ENCODE measurements around the gene TUBGCP2. TPM values are rescaled to one million over a fixed set of nuclear protein-coding genes. Genes with fewer than 3 reads are reported as not detected.
A peak's percentile ranks its signal among the peaks of the same experiment; 100 is the strongest.
"Not testable (repeated sequence)": the region's sequence is repeated elsewhere in the genome, so short reads cannot be mapped to it uniquely, and the experiment has no call there.

Gene TUBGCP2
- total RNA-seq, 1 experiment from 2014 or later, result 35.9 TPM

DNA sequence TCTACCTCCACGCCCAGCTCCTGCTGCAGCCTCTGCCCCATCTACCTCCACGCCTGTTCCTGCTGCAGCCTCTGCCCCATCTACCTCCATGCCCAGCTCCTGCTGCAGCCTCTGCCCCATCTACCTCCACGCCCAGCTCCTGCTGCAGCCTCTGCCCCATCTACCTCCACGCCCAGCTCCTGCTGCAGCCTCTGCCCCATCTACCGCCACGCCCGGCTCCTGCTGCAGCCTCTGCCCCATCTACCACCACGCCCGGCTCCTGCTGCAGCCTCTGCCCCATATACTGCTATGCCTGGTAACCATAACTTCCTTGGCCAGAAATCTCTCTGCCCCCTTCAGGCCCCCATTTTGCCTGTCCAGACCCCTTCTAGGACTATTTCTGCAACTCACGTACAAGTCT lies 43.6 kb downstream of the TUBGCP2 start:
- not testable (repeated sequence) for DNase-seq (ENCODE audit: low spot score)

DNA sequence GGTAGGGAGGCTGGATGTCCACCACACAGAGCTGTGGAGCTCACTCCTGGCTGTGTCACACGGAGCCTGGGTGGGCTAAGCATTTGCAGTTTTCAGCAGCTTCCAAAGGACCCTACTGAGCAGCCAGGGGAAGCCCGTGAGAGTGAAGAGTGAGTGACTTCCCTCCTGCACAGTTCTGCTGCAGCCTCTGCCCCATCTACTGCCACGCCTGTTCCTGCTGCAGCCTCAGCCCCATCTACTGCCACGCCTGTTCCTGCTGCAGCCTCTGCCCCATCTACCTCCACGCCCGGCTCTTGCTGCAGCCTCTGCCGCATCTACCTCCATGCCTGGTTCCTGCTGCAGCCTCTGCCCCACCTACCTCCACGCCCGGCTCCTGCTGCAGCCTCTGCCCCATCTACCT lies 44.2 kb downstream of the TUBGCP2 start:
- peak; percentile 16 for DNase-seq (ENCODE audit: low spot score)

DNA sequence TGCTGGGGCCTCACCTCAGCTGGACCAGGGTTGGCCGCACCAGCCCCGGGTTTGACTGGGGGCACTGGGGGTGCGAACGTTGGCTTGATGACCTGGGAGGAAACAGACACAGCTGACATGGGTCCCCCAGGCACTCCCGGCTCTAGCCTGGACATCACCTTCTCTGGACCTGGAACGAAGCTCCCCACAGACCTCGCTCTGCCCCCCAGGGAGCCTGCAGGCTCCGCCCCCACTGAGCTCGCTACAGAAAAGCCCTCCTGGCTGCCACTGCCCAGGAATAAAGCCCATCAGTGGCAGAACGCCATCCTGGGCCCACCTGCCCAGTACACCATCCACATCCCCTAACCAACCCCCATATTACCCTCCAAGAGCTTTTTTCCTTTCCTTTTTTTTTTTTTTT lies 45.0 kb downstream of the TUBGCP2 start:
- DNase-seq (ENCODE audit: low spot score), result no peak

DNA sequence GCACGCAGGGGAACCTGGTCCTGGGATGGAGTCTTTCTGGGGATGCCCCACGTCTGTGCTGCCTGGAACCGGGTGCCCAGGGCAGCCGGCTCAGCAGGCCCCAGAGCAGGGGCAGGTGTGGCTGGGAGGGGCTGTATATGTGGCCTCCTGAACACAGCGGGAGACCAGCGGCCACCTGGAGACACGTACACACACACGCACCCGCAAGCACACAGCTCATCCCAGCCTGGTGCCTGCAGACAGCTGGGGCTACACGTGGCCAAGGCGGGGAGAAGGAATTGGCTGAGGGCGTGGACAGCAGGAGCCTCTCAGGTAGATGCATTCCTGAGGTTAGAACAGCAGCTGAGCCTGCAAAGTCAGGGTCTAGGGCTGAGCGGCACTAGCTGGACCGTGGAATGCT lies 46.0 kb downstream of the TUBGCP2 start:
- no peak for DNase-seq (ENCODE audit: low spot score)

DNA sequence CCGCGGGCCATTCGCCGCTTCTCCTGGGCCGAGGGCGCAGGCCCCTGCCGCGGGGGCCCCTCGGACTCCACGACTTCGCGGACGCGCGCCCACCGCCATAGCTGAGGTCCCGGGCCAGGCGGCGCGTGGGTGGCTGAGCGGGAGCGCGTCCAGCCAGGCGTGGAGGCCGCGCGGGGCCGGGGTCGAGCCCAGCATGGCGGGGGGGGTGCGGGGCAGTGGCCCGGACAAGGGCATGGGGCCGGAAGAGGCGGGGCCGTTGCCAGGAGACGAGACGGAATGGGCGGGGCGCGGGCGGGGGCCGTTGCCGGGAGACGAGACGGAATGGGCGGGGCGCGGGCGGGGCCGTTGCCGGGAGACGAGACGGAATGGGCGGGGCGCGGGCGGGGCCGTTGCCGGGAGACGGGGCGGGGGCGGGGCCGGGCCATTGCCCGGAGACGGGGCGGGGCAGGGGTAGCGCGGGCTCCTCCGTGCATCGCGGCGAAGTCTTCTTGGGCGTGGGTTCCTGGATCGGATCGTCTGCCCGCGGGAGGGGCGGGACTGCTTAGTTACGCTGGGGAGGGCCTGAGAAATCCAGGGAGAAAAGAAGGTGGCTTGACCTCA lies 46.8 kb downstream of the TUBGCP2 start:
- DNase-seq (ENCODE audit: low spot score), result peak; percentile 22

DNA sequence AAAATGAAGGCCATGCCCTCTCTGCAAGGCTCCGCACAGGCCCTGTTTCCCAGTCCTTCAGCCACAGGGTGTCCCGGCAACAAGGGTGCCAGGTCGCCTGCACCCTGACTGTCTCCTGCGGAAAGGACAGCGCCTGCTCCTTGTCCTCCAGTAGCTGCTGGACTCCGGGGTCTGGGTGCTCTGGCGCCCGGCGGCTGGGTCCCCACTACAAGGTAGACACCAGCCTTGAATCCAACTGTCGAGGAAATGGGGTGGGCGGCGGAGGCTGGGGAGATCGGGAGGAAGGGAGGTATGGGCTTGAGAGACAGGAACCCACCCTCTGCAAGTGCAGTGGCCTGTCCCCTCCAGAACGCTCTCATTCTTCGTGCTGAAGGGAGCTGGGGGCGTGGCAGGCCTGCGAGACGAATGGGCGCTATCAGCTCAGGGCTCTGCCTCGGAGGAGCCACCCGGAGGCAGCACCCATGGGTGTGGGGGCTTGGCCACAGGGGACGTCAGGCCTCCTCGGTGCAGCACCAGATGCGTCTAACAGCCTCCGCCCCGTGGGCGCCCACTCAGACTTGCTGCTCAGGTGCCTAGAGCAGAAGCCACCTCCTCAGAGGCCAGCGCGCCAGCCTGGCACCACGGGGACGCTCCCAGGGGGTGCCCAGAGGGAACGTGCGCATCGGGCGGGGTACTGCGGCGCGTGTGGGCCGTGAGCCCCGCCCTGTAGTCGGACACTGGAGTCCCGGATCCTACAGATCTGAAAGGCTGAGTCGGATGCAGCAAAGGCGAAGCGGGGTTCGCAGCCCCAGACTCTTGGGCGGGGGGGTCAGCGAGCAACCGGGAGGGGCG lies 47.6 kb downstream of the TUBGCP2 start:
- peak; percentile 37 for DNase-seq (ENCODE audit: low spot score)

DNA sequence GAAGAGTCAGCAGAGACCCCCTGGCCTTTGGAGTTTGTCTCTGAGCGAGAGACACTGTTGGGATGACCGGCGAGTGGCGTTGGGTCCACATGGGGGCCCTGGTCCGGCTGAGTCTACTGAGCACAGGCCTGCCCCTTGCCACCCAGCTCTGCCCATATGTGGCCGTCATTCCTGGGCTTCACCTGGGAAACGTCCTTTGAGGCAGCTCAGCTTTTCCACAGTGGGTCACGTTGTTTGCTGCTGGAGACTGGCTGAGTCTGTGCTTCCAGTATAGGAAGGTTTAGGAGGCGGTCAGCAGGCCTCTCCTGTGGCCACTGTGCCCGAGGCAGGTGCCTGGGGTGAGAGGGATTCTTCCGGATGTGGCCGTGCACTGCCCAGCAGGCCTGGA lies 49.1 kb downstream of the TUBGCP2 start:
- peak; percentile 38 for DNase-seq (ENCODE audit: low spot score)

DNA sequence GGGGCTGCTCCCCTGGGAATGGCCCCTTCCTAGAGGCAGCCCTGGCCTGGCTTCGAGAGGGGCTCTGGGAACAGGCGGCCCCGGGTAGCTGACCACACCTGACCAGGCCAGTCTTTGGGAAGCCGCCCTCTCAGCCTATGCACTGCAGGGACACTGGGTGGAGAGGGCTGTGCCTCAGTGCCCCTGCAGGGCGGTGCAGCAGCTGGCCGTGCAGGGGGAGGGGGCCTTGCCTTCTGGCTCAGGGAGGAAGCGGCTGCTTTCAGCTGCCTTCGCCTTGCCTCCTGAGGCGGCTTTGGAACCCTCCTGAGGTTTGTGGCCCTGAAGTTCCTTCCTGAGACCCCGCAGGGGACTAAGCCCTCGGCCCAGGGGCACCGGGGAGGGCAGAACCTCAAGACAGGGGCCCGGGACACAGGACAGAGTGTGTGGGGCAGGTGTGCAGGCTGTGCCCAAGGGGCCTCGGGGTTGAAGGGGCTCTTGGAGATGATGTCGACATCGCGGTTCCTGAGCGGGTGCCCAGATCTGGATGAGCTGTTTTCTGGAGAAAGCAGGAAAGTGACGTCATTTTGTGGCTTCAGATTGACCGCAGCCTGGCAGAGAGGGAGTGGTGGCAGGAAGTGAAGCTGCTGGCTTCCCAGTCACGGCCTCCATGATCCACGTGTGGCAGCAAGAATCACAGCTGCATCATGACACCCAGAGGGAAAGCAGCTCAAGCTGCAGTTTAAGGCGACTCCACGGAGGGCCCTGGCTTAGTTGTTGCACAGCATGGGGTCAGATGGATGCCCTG lies 49.7 kb downstream of the TUBGCP2 start:
- DNase-seq (ENCODE audit: low spot score), result peak; percentile 98

DNA sequence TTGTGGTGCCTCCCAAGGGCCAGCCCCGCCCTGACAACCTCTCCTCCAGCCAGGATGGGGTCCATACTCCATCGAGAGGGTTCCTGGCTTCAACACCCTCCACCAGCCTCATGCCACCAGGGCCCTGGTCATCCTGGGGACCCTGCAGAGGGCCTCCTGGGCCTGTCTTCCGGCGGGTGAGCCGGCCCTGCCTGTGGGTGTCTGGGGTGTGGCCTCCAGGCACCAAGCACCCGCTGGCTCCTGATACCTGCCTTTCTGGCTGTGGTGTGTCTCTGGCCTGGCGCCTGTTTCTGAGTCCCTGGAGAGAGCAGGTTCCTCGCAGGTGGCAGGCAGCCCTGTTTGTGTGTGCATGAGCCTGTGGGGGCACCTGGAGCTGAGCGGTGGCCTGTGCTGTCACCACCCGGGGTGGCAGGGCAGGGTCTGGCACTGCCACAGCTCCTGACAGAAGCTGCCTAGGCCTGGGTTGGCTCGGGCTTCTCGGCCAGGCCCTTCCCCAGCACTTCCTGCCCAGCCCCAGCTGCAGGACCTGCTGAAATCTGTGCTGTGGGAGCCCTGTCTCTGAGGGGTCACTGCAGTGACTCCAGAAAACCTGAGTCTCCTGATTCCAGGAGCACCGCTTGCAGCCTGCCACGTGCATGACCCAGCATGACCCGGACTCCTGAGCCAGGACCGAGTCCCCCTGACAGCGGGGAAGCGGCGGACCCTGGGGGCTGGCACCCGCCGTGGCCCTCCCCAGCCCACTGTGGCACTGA lies 50.4 kb downstream of the TUBGCP2 start:
- DNase-seq (ENCODE audit: low spot score), result peak; percentile 19

DNA sequence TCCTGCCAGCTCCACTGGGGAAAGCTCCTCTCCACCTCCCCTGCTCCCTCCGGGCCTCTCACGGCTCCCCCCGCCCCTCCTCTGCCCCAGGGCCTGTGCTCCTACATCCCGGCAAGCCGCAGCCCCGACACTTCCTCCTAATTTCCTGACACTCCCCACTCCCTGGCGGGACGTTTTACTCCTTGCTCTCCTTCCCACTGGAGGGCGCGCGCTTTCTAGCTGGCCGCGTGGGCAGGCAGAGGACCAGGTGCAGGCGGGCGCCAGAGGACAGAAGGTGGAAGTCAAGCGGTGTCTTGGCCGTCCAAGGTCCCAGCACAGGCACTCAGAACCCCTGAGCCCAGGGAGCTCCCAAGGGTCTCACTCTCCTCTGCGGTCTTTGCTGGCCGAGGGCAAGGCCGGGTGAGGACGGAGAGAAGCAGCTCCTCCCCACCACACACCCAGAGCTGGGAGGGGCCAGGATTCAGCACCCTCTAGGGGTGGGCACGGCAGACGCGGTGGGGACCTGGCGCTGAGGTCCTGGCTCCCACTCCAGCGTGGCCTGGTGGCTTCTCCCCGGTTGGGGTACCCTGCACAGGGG lies 51.1 kb downstream of the TUBGCP2 start:
- no peak for DNase-seq (ENCODE audit: low spot score)

DNA sequence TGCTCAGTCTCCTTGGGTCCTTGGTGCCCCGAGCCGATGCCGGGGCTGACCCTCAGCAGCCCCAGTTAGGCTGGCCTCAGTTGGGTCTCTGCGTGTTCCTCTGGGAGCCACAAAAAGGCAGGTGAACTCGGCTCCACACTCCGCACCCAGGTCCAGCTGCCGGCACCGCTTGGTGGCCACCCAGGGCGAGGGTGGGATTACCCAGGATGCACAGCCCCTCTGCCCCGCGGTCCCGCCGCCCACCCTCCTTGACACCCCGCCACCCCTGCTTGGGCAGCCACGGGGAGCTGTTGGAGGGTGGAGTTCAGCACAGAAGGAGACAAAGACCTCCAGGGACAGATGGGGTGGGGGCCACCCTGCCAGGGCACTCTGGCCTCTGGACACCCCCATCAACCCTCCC lies 53.3 kb downstream of the TUBGCP2 start:
- no peak for DNase-seq (ENCODE audit: low spot score)

DNA sequence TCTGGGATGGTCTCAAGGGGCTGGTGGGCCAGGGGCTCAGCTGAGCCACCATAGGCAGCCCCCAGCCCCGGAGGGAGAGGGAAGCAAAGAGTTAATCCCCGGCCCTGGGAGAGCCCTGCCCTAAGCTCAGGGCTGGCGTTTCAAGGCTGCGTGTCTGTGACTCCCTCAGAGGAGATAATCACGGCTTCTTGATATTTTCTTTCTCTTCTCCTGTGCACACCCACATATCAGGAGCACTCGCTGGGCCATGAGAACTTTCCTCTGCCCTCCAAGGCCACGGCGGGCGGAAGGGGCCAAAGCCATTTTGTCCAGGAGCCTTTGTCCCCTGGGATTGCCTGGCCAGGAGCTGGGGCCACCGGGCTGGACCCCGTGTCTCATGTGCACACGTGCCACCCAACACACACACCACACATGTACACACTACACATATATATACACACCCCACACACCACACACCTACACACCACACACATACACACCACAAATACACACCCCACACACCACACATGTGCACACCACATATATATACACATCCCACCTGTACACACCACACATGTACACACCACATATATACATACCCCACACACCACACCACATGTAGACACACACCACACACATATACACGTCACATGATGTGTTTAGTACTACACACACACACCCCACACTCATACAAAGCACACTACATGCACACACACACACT lies 54.1 kb downstream of the TUBGCP2 start:
- DNase-seq (ENCODE audit: low spot score), result no peak

DNA sequence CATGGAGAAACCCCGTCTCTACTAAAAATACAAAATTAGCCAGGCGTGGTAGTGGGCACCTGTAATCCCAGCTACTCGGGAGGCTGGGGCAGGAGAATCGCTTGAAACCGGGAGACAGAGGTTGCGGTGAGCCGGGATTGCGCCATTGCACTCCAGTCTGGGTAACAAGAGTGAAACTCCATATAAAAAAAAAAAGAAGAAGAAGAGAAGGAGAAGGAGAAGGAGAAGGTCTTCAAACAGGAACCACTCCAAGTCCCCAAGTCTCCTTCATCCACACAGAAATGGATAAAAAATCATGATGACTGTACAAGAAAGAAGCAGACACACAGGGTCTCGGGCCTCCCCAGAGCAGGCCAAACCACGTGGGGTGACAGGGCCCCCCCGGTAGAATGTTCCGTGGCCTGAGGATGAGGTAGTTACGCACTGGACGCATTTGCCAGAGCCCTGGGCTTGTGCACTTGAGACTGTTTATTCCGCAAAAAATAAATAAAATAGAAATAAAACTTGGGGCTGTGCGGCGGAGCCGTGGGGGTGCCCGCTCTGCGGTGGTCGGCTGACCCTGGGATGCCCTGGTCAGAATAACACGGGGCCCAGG lies 55.2 kb downstream of the TUBGCP2 start:
- no peak for DNase-seq (ENCODE audit: low spot score)

DNA sequence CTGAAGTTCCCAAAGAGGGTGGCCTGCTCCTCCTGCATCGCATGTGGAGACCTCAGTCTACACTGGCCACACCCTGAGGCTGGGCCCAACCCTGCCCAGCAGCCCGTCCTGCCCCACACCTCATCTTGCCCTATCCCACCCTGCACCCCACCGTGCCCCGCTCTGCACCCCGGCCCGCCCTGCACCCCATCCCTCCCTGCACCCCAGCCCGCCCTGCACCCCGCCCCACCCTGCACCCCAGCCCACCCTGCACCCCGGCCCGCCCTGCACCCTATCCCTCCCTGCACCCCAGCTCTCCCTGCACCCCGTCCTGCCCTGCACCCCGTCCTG lies 56.5 kb downstream of the TUBGCP2 start:
- DNase-seq (ENCODE audit: low spot score), result no peak

DNA sequence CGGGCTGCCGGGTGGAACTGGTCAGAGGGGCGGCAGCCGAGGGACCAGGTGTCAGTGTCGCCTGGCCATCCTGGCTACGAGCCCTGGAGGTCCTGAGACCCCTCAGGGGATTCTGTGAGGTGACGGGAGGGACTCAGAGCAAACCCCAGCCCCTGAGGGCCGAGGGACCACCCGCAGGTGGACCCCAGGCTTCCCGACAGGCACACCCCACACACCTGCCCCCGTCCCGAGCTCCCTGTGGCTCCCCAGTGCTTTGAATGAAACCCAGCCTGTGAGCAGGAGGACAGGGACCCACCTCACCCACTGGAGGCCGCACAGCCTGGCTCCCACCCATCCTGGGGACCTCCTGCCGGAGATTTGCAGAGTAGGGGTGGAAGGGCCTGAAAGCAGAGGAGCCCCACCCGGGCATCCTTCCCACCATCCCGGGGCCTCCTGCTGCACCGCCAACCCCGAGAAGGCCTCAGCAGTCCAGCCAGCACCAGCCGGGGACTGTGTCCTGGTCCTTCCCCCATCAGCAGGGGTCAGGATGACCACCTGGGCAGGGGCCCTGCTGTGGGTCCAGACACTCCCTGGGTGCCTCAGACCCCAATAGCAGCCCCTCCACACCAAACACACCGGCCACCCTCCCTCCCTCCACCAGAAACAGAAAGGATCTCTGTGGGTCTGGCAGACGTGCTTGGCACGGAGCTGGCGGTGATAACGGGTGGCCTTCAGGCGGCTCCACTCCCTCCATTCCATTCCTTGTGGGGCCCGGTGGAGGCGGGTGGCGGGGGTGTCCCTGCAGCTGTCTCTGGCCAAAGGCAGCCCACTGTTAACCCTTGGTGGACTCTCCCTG lies 57.1 kb downstream of the TUBGCP2 start:
- no peak for DNase-seq (ENCODE audit: low spot score)

DNA sequence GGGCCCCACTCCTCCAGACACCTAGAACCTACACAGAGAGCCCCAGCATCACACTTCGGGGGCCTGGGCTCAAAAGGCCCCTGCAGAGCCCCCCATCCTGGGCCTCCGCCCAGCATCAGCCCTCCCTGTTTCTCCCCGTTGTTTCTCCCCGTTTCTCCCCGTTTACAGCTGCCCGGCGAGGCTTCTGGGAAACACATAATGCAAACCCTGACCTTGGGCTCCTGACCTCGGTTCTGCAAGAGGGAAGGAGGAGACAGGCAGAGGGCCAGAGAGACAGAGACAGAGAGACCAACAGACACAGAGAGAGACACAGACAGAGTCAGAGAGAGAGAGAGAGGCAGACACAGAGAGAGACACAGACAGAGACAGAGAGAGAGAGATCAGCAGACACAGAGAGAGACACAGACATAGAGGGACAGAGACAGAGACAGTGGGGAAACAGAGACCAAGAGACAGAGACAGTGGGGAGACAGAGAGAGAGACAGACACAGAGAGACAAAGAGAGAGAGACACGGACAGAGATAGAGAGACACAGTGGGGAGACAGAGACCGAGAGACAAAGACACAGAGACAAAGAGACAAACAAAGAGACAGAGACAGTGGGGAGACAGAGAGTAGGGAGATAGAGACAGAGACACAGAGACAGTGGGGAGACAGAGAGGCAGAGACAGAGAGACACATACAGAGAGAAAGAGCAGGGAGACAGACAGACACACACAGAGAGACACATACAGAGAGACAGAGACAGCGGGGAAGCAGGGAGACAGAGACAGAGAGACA lies 58.5 kb downstream of the TUBGCP2 start:
- DNase-seq (ENCODE audit: low spot score), result no peak

DNA sequence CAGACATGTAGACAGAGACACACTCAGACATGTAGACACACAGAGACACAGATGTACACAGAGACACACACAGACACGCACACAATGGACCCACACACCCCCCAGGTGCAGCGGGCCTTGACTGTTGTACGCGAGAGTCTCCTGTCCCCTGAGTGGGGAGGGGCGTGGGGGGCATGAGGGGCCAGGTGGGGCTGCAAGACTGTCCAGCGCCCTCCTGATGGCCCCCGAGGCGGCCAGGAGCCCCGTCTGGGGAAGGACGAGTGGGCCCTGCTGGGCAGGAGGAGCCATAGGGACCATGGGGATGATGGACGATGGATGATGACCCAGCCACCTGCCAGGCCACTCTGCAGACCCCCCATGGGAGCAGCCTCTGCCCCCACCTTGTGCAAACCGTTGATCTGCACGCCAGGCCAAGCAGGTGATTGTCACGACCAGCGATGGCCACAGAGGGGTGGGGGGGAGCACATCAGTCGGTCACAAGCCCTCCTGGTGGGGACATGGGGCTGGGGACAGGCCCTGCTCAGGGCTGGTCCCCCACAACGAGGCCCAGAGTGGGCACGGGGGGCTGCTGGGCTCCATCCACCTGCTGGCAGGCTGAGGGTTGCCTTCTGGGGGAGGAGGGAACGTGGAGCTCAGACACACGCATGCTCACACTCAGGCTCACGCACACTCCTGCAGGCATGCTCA lies 59.4 kb downstream of the TUBGCP2 start:
- no peak for DNase-seq (ENCODE audit: low spot score)

DNA sequence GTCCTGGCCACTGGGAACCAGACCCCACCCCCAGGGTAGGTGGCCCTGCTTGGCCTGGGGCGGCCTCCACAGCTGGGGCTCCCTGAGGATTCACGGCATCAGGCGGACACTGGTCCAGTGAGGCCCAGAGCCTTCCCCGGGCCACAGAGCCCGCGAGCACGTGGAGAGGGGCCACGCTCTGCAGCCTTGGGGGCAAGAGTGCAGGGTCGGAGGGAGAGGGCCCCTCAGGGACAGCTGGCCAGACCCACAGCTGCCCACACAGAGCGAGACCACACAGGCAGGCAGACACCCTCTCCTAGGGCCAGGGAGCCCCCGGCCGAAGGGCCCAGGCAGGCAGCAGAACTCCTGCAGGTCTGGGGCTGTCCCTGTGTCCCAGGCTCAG lies 60.3 kb downstream of the TUBGCP2 start:
- DNase-seq (ENCODE audit: low spot score), result no peak

All from A172 (cell line).